GM12878 (cell line): ENCODE results near the gene ZNF573. TPM values are rescaled to one million over a fixed set of nuclear protein-coding genes. Genes with fewer than 3 reads are reported as not detected.

Experiments
- ATAC-seq: fragments of 200-7000 bp; cut with Tn5 transposase; 3 replicates; pipeline ENCODE4 v1.9.1; 2020; ENCODE audit warnings: mild to moderate bottlenecking, moderate library complexity
- BruUV-seq: library from RNA; stranded (reverse); fragments of 400-500 nt; replicated peaks from 2 replicates; lab custom pipeline; 2021; lab: Mats Ljungman, UMichigan
- CTCF ChIA-PET: fragments of 300-600 bp; sonication (Branson Sonifier 250); formaldehyde crosslinking; extraction: SDS; loops from one replicate; lab custom pipeline; 2021; ENCODE audit warnings: inconsistent platforms; lab: Yijun Ruan, JAX
- POLR2A ChIA-PET: fragments of 350-600 bp; formaldehyde crosslinking; extraction: SDS; loops from one replicate; lab custom pipeline; 2021; ENCODE audit warnings: inconsistent platforms; lab: Charles Lee
- RAD21 ChIA-PET: fragments of 300-600 bp; sonication (Branson Sonifier 250); formaldehyde crosslinking; loops from one replicate; lab custom pipeline; 2023; ENCODE audit warnings: antibody characterized with exemption; ENCODE audit not compliant: unreplicated experiment; lab: Charles Lee
- SMC1A ChIA-PET: fragments of 300-600 bp; sonication (Branson Sonifier 250); formaldehyde crosslinking; loops from one replicate; lab custom pipeline; 2023; ENCODE audit not compliant: unreplicated experiment, uncharacterized antibody; lab: Charles Lee
- DNase-seq: peaks from one replicate; pipeline ENCODE4 v3.0.0-alpha.2; 2011; ENCODE audit warnings: low read depth, low spot score
- FAIRE-seq: peaks from 3 replicates; lab custom pipeline; 2011; peaks lifted over from hg19 to GRCh38; lab: Jason Lieb, UNC
- H2AFZ ChIP-seq: 2 replicates; pipeline ENCODE4 v1.6.0; 2011; ENCODE audit warnings: low read depth, low read length, control low read depth; ENCODE audit not compliant: control insufficient read depth
- H3K27ac ChIP-seq: 2 replicates; pipeline ENCODE4 v1.5.1; 2011; ENCODE audit warnings: control low read depth; ENCODE audit not compliant: control insufficient read depth, insufficient read depth
- H3K27me3 ChIP-seq, 2 experiments: replicated peaks in 1 of 2; 2 replicates each; pipeline versions ENCODE4 v1.6.0 to v1.6.1; 2011; ENCODE audit warnings: low read length in 1 of 2; ENCODE audit not compliant: control insufficient read depth in 2 of 2, insufficient read depth in 2 of 2
- H3K36me3 ChIP-seq, 2 experiments: 2 replicates each; pipeline ENCODE4 v1.5.1; 2011; ENCODE audit warnings: low read length in 1 of 2; ENCODE audit not compliant: control insufficient read depth in 2 of 2, insufficient read depth in 2 of 2
- H3K4me1 ChIP-seq: 2 replicates; pipeline ENCODE4 v1.6.1; 2011; ENCODE audit warnings: mild to moderate bottlenecking, low read length, moderate library complexity, mixed read lengths; ENCODE audit not compliant: control insufficient read depth, insufficient read depth
- H3K4me2 ChIP-seq: 2 replicates; pipeline ENCODE4 v1.6.0; 2011; ENCODE audit warnings: control low read depth; ENCODE audit not compliant: control insufficient read depth, insufficient read depth
- H3K4me3 ChIP-seq: fragments of 200-600 bp; sonication (generic); 2 replicates; pipeline ENCODE4 v1.5.1; 2016
- H3K79me2 ChIP-seq: 2 replicates; pipeline ENCODE4 v1.6.0; 2011; ENCODE audit warnings: low read length; ENCODE audit not compliant: control insufficient read depth, insufficient read depth
- H3K9ac ChIP-seq: 2 replicates; pipeline ENCODE4 v1.8.0; 2011; ENCODE audit warnings: low read length, control low read depth, mixed read lengths; ENCODE audit not compliant: control insufficient read depth, insufficient read depth
- H3K9me3 ChIP-seq: replicated peaks from 3 replicates; pipeline ENCODE4 v1.5.1; 2011; ENCODE audit warnings: mild to moderate bottlenecking, low read length; ENCODE audit not compliant: control insufficient read depth, insufficient read depth
- H4K20me1 ChIP-seq: 2 replicates; pipeline ENCODE4 v1.6.0; 2011; ENCODE audit not compliant: control insufficient read depth, insufficient read depth
- CHD2 ChIP-seq: IDR thresholded peaks from 2 replicates; pipeline ENCODE4 v1.6.1; 2011; ENCODE audit warnings: low read depth, low read length, improper control_type of control experiment, borderline replicate concordance
- E2F4 ChIP-seq: IDR thresholded peaks from 2 replicates; pipeline ENCODE4 v1.6.1; 2012; ENCODE audit warnings: low read depth, low read length, improper control_type of control experiment
- NFIC ChIP-seq: IDR thresholded peaks from 2 replicates; pipeline ENCODE4 v1.6.1; 2012; ENCODE audit warnings: low read depth, mild to moderate bottlenecking, inconsistent platforms, low read length, moderate library complexity
- NFXL1 ChIP-seq: fragments of 450-650 bp; IDR thresholded peaks from 2 replicates; pipeline ENCODE4 v1.6.1; 2017; ENCODE audit warnings: antibody characterized with exemption, mild to moderate bottlenecking, borderline replicate concordance
- NR2F1 ChIP-seq: fragments of 450-650 bp; conservative IDR thresholded peaks from 2 replicates; pipeline ENCODE4 v1.6.1; 2017; ENCODE audit warnings: mild to moderate bottlenecking
- RFX5 ChIP-seq: IDR thresholded peaks from 2 replicates; pipeline ENCODE4 v1.6.1; 2011; ENCODE audit warnings: low read depth, low read length, improper control_type of control experiment
- SRF ChIP-seq, 2 experiments: IDR thresholded peaks; 2 replicates each; pipeline ENCODE4 v1.6.1; 2011; ENCODE audit warnings: low read depth in 2 of 2, low read length in 2 of 2, mild to moderate bottlenecking in 1 of 2, moderate library complexity in 1 of 2
- TARDBP ChIP-seq: IDR thresholded peaks from 2 replicates; pipeline ENCODE4 v1.6.1; 2016; ENCODE audit warnings: borderline replicate concordance
- USF2 ChIP-seq: IDR thresholded peaks from 2 replicates; pipeline ENCODE4 v1.6.1; 2011; ENCODE audit warnings: low read depth, low read length, improper control_type of control experiment, borderline replicate concordance
- WGBS: methylation state at CpG from one replicate; pipeline ENCODE4 v1.1.6; 2016; ENCODE audit warnings: low lambda C conversion rate; ENCODE audit not compliant: insufficient replicate concordance, insufficient coverage; ENCODE audit errors: missing lambda C conversion rate; 5-methylcytosine and 5-hydroxymethylcytosine counted together
- in situ Hi-C: fragments of 300-500 bp; cut with MboI; formaldehyde crosslinking; loops from 9 replicates; pipeline ENCODE4 v1.14.3; 2018; ENCODE audit warnings: mixed read lengths
- intact Hi-C: fragments of 100-400 bp; cut with micrococcal nuclease; formaldehyde crosslinking; loops from one replicate; pipeline ENCODE4 v1.14.2; 2022; ENCODE audit not compliant: unreplicated experiment
- polyA plus RNA-seq, 11 experiments: library from polyadenylated mRNA; depleted of rRNA in 4 of 11; unstranded in 6 of 11; stranded (reverse) in 5 of 11; fragments of >200 nt; fragmentation: Nextera tagmentation in 4 of 11; fragmentation: Illumina TruSeq in 1 of 11; extraction: Ambion mirVana in 4 of 11; extraction: Trizol in 1 of 11; gene quantifications; 1 replicate in 1 of 11; 2 replicates in 10 of 11; pipeline versions ENCODE4 v1.2.1 to v1.2.3, GENCODE V29; 2011 to 2016; ENCODE audit warnings: inconsistent platforms in 2 of 11, missing spikeins in 2 of 11, low read depth in 1 of 11
- total RNA-seq, 4 experiments: library from RNA; depleted of rRNA in 3 of 4; stranded (reverse); fragments of >200 nt in 3 of 4; fragmentation: Illumina TruSeq in 1 of 4; extraction: Trizol in 1 of 4; gene quantifications; 2 replicates each; pipeline versions ENCODE4 v1.2.1 to v1.2.3, GENCODE V29; 2013 to 2021

Gene ZNF573
- total and polyA plus RNA-seq, 10 of the 15 experiments (the other 5 are each of a cell fraction or from before 2014, with no cell fraction given) = 0.38 to 5.5 (median 2.4) TPM

- CTCF ChIA-PET = no interaction called here
These were observed 8.4 kb downstream of the ZNF573 start for GRCh38 chr19:37770985-37771384.

More at GRCh38 chr19:37770985-37771384, 8.4 kb downstream of the ZNF573 start:
- in situ Hi-C loops = no loop called here
- Histone ChIP-seq H3K79me2 (no peaks in the 10 kb centered on the region), H3K27me3 (no peaks in the 10 kb centered on the region), H3K9me3 (peaks cover 3% of the 10 kb centered on the region; the same call in 1 of the 3 replicates), H3K4me3 (no peak overlapping the region), H4K20me1 (no peaks in the 10 kb centered on the region), H3K4me2 (no peak overlapping the region), H3K9ac (no peak overlapping the region), H3K4me1 (no peaks in the 10 kb centered on the region), H3K27ac (no peak overlapping the region), H2AFZ (no peak overlapping the region), H3K36me3 (peaks cover 0 to 3% of the 10 kb centered on the region in 2 experiments; a peak in 1 of 4 replicates)
- ChIA-PET RAD21 (no interaction called here), SMC1A (no interaction called here), POLR2A (no interaction called here)
- WGBS = 96% methylated on average over 1 of the region's 1 CpG
- FAIRE-seq (no peak), DNase-seq (no peak), ATAC-seq (no peak)
- intact Hi-C loops = no loop called here
- TF ChIP-seq NFIC (no peak), NFXL1 (no peak), TARDBP (no peak), RFX5 (no peak), NR2F1 (no peak), E2F4 (no peak), CHD2 (no peak), USF2 (no peak), SRF (IDR thresholded peaks at IDR 0.05; ENCODE audit: low read depth in 2 of 2, low read length in 2 of 2) (no peak)
- BruUV-seq = no TSS peak
